BLaER1 treated with 17β-estradiol and CSF1 and Interleukin-3, amounts not matched to agents 10 nM and 100 nM (cell line): ENCODE measurements around the gene CHID1.

Experiments
- H3K27ac ChIP-seq, 11 experiments: shearing (Covaris generic); formaldehyde crosslinking; 2 replicates each; pipeline ENCODE4 v1.8.1; 2022
- H3K27me3 ChIP-seq, 11 experiments: shearing (Covaris generic); formaldehyde crosslinking; 2 replicates each; pipeline ENCODE4 v1.8.1; 2022
- H3K36me3 ChIP-seq, 11 experiments: shearing (Covaris generic); formaldehyde crosslinking; 2 replicates each; pipeline ENCODE4 v1.8.1; 2022
- H3K4me1 ChIP-seq, 10 experiments: shearing (Covaris generic); formaldehyde crosslinking; 2 replicates each; pipeline ENCODE4 v1.8.1; 2022
- H3K4me2 ChIP-seq, 11 experiments: shearing (Covaris generic); formaldehyde crosslinking; 2 replicates each; pipeline ENCODE4 v1.8.1; 2022
- H3K4me3 ChIP-seq, 10 experiments: shearing (Covaris generic); formaldehyde crosslinking; 2 replicates each; pipeline ENCODE4 v1.8.1; 2022
- H3K9ac ChIP-seq, 11 experiments: shearing (Covaris generic); formaldehyde crosslinking; 2 replicates each; pipeline ENCODE4 v1.8.1; 2022
- H3K9me3 ChIP-seq, 11 experiments: shearing (Covaris generic); formaldehyde crosslinking; replicated peaks in 1 of 11; 2 replicates each; pipeline ENCODE4 v1.8.1; 2022
- H4K20me1 ChIP-seq, 11 experiments: shearing (Covaris generic); formaldehyde crosslinking; 2 replicates each; pipeline ENCODE4 v1.8.1; 2022
- Cebpa-rat ChIP-seq, 11 experiments: shearing (Covaris generic); IDR thresholded peaks; 2 replicates each; pipeline ENCODE4 v1.8.1; 2022

CHID1 gene

DNA sequence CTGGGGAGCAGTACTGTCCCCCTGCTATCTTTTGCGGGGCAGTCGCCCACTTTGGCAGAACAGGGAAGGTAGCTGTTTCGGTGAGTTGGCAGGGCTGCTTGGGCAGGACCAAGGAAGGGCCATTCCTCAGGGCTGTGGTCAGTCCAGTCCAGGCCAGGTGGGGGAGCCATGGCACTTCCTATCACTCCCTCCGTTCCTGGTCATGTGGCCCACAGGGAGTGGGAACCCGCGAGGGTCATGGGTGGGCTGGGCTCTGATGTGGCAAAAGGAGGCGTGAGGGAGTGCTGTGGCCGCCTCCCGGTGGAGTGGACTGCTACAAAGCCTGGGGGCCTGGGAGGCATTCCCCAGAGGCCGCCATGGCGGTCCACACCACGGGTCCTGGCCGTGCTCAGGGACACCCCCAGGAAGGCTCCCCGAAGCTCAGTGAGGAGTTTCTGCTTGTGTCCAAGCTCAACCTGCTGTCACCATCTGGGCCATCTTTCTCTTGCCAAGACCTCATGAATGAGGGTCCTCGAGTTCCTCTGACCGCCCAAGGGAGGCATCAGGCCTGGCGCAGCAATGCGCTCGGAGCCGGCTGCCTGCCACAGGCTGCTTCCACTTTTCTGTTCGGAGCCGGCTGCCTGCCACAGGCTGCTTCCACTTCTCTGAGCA is 11.9 kb downstream of the CHID1 start:
- H3K27ac ChIP-seq = no peak overlapping the region
- H3K9me3 ChIP-seq = no peaks in the 10 kb centered on the region
- H3K36me3 ChIP-seq = peaks cover 55 to 76% (median 64%) of the 10 kb centered on the region in 11 experiments
- no peak overlapping the region for H3K4me2 ChIP-seq
- no peak overlapping the region for H3K9ac ChIP-seq
- H3K4me1 ChIP-seq = no peaks in the 10 kb centered on the region
- peaks cover 0 to 89% (median 42%) of the 10 kb centered on the region in 11 experiments; a peak in 17 of 22 replicates for H4K20me1 ChIP-seq
- H3K4me3 ChIP-seq = no peak overlapping the region
- H3K27me3 ChIP-seq = no peaks in the 10 kb centered on the region
- TF ChIP-seq Cebpa-rat (IDR thresholded peaks at IDR 0.05) = no peak

DNA sequence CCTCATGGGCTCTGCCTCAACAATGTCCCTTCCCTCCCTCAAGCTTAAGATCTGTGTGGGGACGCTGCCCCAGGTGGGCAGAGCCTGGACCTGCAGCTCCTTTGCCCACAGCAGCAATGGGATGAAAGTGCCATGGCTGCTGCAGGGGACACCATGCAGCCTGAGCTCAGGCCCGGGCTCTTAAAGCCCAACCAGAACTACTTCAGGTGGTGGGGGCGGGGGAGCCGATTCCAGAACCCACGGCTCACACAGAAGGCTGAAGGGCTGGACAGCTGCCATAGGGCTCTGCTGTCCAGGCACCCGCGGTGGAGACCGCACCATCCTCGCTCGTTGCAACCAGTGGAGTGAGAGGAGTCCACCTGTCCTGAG is 12.5 kb downstream of the CHID1 start:
- Histone ChIP-seq H4K20me1 (peaks cover 0 to 89% (median 42%) of the 10 kb centered on the region in 11 experiments; a peak in 17 of 22 replicates), H3K4me2 (no peak overlapping the region), H3K36me3 (peaks cover 50 to 70% (median 58%) of the 10 kb centered on the region in 11 experiments), H3K4me3 (no peak overlapping the region), H3K9me3 (no peaks in the 10 kb centered on the region), H3K27ac (no peak overlapping the region), H3K9ac (no peak overlapping the region), H3K4me1 (no peaks in the 10 kb centered on the region; a peak in 1 of 20 replicates), H3K27me3 (no peaks in the 10 kb centered on the region)
- no peak for TF ChIP-seq Cebpa-rat (IDR thresholded peaks at IDR 0.05)

DNA sequence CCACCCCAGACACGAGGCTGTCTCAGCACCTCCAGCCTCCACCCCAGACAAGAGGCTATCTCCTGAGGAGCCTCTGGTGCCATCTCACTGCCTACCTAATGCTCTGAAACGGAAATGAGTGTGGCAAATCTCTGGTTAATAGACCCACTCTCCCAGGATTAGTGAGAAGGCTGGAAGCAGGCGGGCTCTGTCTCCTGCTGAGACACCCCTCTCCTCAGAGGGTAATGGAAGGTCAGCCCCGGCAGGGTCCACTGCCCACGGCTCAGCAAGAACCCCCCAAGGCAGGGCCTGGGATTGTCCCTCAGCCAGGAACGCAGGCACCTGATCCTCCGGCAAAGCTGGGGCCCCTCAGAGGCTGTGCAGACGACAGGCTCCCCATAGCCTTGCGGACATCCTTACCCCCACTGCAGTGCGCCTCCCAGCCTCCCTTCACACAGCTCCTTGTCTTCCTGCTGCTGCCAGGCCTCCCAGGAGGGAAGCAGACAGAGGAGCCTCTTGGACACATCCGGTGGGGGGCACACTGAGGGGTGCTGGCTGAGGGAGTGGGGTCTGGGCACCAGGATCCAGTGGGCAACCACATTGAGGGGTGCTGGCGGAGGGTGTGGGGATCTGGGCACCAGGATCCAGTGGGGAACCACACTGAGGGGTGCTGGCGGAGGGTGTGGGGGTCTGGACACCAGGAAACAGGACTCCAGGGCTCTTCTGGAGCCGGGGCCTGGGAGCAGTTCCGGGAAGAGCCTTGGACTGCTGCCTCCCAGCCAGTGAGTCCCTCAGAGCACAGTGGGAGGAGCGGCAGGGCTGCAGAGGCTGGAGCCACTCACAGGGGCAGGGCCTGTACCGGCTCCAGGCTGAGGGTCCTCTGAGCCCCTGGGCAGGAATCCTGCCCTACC is 13.1 kb downstream of the CHID1 start:
- H3K36me3 ChIP-seq = peaks cover 44 to 70% (median 53%) of the 10 kb centered on the region in 11 experiments

DNA sequence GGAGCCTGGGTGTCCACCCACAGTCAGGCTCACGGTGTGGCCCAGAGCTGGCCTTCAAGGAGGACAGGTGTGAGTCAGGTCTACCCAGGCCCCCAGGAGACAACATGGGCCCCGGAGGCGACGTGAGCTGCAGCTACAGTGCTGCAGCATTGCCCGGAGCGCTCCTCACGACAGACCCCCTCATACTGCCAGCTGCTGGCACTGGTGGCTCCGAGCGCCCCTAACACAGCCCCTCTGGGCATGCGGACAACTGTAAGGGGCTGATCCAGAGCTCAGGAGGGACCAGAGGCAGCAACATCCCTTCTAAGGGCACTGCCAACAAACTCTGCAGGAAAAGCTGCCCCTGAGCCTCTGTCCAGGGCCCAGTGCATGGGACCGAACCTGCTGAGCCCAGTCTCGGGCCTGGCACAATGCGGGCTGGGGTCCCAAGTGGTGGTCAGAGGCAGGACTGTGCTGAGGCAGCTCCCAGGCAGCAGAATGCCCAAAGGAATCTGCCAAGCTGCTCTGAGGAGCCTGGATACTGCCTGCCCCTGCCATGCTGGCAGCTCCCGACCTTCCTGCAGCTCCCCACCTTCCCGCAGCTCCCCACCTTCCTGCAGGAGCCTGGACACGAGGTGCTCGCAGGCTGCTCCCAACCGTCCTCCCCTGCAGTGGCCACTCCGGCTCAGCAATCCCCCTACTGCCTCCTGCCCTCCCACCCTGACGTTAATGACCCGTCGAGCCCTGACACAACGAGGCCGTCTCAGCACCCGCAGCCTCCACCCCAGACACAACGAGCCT is 15.1 kb downstream of the CHID1 start:
- Histone ChIP-seq H3K27ac (no peak overlapping the region), H3K9ac (no peak overlapping the region), H3K4me2 (no peak overlapping the region), H3K27me3 (no peaks in the 10 kb centered on the region), H3K4me1 (peaks cover 0 to 24% (median 20%) of the 10 kb centered on the region in 10 experiments; a peak in 18 of 20 replicates), H3K9me3 (no peaks in the 10 kb centered on the region), H4K20me1 (peaks cover 0 to 89% (median 51%) of the 10 kb centered on the region in 11 experiments; a peak in 17 of 22 replicates), H3K4me3 (no peak overlapping the region), H3K36me3 (peaks cover 24 to 58% (median 34%) of the 10 kb centered on the region in 11 experiments)
- no peak for TF ChIP-seq Cebpa-rat (IDR thresholded peaks at IDR 0.05)

More for the DNA sequence above, 13.1 kb downstream of the CHID1 start:
- Histone ChIP-seq H4K20me1 (peaks cover 0 to 89% (median 38%) of the 10 kb centered on the region in 11 experiments; a peak in 17 of 22 replicates), H3K4me1 (peaks cover 0 to 5% (median 3%) of the 10 kb centered on the region in 10 experiments; a peak in 7 of 20 replicates), H3K27ac (no peak overlapping the region), H3K9me3 (no peaks in the 10 kb centered on the region), H3K4me3 (no peak overlapping the region), H3K9ac (no peak overlapping the region), H3K4me2 (no peak overlapping the region), H3K27me3 (no peaks in the 10 kb centered on the region)
- TF ChIP-seq Cebpa-rat (IDR thresholded peaks at IDR 0.05) = no peak

DNA sequence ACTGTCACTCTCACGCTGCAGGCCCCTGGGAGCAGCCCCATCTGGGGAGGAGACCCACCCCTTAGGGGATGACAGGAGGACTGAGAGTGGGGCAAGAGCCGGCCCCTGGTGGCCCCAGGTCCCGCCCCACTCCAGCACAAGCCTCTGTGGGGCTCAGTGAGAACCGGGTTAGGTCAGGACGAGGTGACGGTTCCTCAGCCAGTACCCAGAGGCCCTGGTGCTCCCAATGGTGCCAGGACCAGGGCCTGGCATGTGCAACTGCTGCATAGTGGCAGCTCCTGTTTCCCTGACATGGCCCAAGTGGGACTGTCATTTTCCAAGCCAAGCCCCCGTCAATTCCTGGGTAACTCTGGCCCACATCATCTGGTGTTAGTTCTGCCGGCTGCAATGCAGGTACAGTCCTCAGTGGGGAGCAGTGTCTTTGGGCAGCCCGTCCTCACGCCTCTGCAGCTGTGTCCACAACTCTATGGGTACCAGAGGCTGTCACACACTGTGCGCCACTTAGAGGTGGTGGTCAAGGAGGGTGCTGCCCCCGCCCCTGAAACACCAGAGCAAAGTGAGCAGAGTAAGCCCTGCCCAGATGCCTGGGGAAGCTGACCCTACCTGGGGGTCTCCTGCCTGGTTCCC is 15.9 kb downstream of the CHID1 start:
- Histone ChIP-seq H4K20me1 (peaks cover 0 to 89% (median 52%) of the 10 kb centered on the region in 11 experiments; a peak in 18 of 22 replicates), H3K4me1 (peaks cover 0 to 29% (median 22%) of the 10 kb centered on the region in 10 experiments; a peak in 18 of 20 replicates), H3K27ac (no peak overlapping the region), H3K9me3 (no peaks in the 10 kb centered on the region), H3K27me3 (no peaks in the 10 kb centered on the region), H3K36me3 (peaks cover 15 to 58% (median 26%) of the 10 kb centered on the region in 11 experiments), H3K4me2 (no peak overlapping the region), H3K9ac (peak overlapping the region in 1 of 11 experiments; percentile 7; a peak in 1 of 22 replicates), H3K4me3 (no peak overlapping the region)
- TF ChIP-seq Cebpa-rat (IDR thresholded peaks at IDR 0.05) = no peak

DNA sequence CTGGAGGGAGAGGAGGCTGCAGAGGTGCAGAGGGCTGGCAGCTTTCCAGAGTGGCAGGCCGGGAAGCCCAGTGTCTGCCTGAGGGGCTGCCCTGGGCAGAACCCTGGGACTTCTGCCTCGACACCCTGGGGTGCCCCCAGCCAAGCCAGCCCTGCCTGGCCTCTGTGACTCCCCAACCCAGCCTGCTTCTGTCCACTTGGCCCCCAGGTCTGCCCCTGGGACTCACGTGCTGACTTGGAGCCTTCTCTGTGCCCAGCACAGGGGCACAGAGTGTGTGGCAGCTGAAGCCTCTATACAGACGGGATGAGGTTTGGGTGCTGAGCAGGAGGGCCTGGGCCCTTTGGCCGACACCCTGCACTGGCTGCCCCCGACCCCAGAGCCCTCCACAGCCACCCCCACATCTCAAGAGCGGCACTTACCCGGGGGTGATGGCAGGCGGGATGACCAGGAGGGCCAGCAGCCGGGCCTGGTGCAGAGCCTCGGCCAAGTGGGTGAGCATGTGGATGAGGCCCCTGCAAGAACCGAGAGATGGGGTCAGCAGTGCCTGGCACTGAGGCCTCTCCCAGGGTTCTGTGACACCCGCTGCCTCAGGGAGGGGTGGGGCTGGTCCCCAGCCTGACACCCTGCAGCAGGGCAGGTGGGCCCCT is 17.5 kb downstream of the CHID1 start:
- Histone ChIP-seq H3K4me1 (peaks cover 0 to 29% (median 22%) of the 10 kb centered on the region in 10 experiments; a peak in 18 of 20 replicates), H4K20me1 (peaks cover 0 to 89% (median 53%) of the 10 kb centered on the region in 11 experiments; a peak in 18 of 22 replicates), H3K4me2 (no peak overlapping the region), H3K4me3 (no peak overlapping the region), H3K27ac (no peak overlapping the region), H3K9me3 (no peaks in the 10 kb centered on the region), H3K36me3 (peaks cover 8 to 58% (median 24%) of the 10 kb centered on the region in 11 experiments; a peak in 20 of 22 replicates), H3K9ac (peak overlapping the region in 1 of 11 experiments; percentile 15; a peak in 3 of 22 replicates), H3K27me3 (no peaks in the 10 kb centered on the region)
- no peak for TF ChIP-seq Cebpa-rat (IDR thresholded peaks at IDR 0.05)

DNA sequence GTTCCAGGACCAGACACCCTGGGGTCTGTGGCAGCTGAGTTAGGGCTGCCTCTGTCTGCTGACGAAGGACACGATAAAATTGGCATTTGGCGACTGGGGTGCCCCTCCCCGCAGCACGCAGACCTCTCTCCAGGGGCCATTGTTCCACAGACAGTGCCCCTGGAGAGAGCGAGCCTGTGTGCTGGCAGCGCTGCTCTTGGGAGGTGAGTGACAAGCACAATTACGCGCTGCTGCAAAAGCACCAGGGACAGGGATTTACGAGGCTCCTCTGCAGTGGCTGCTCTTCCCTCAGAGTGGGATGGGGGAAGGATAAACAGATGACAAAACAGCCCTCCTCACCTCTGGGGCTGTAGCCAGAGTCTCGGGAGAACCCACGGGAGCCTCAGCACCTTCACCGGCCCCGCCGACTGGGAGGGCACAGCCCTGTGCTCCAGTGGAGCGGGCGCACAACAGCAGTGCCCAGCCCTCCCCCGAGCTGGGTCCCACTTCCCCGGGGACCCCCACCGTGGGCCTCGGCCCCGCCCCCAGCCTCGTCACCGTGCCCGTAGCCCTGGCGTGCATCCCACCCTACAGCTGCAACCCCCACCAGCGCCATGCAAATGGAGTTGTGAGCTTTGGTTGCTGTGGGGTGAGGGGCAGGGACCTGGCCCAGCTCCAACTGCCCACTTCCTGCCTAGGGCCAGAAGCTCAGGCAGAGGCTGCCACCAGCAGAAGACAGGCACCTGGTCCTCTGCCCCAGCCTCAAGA is 19.6 kb downstream of the CHID1 start:
- peak overlapping the region in 8 of 11 experiments; percentile 40 to 77 (median 61); a peak in 16 of 22 replicates for H3K4me2 ChIP-seq
- H3K36me3 ChIP-seq = peaks cover 24 to 70% (median 40%) of the 10 kb centered on the region in 11 experiments
- H3K9ac ChIP-seq = peak overlapping the region in 5 of 11 experiments; percentile 9 to 52 (median 31); a peak in 8 of 22 replicates
- H4K20me1 ChIP-seq = peaks cover 0 to 98% (median 61%) of the 10 kb centered on the region in 11 experiments; a peak in 18 of 22 replicates
- no peak overlapping the region for H3K4me3 ChIP-seq
- peak overlapping the region in 4 of 11 experiments; percentile 8 to 32 (median 21); a peak in 2 of 22 replicates for H3K27ac ChIP-seq
- no peaks in the 10 kb centered on the region for H3K9me3 ChIP-seq
- H3K27me3 ChIP-seq = no peaks in the 10 kb centered on the region
- TF ChIP-seq Cebpa-rat (IDR thresholded peaks at IDR 0.05) = no peak
- H3K4me1 ChIP-seq = peaks cover 0 to 29% (median 22%) of the 10 kb centered on the region in 10 experiments; a peak in 18 of 20 replicates
